GM12878 (cell line): ENCODE data around the gene RAP1A. TPM values are rescaled to one million over a fixed set of nuclear protein-coding genes. Genes with fewer than 3 reads are reported as not detected.

Source experiments
- CBX5 ChIP-seq: sonication (generic); IDR thresholded peaks from 2 replicates; pipeline ENCODE4 v1.6.1; 2016; ENCODE audit warnings: low read depth, moderate library complexity, mild to moderate bottlenecking, inconsistent platforms
- CHD4 ChIP-seq: fragments of 200-600 bp; sonication (generic); IDR thresholded peaks from 2 replicates; pipeline ENCODE4 v1.6.1; 2016; ENCODE audit warnings: mild to moderate bottlenecking
- DPF2 ChIP-seq: fragments of 450-650 bp; IDR thresholded peaks from 2 replicates; pipeline ENCODE4 v1.6.1; 2017; ENCODE audit warnings: mild to moderate bottlenecking
- ETV6 ChIP-seq, 2 experiments: fragments of 450-650 bp in 1 of 2; IDR thresholded peaks in 1 of 2; conservative IDR thresholded peaks in 1 of 2; 2 replicates each; pipeline ENCODE4 v1.6.1; 2014; ENCODE audit warnings: antibody characterized with exemption in 1 of 2, borderline replicate concordance in 1 of 2, low read depth in 1 of 2, mild to moderate bottlenecking in 1 of 2, moderate library complexity in 1 of 2
- GABPA ChIP-seq: IDR thresholded peaks from 2 replicates; pipeline ENCODE4 v1.6.1; 2014; ENCODE audit warnings: antibody characterized with exemption, low read depth, mild to moderate bottlenecking, inconsistent platforms
- IKZF1 ChIP-seq: fragments of 450-650 bp; conservative IDR thresholded peaks from 2 replicates; pipeline ENCODE4 v1.6.1; 2017; ENCODE audit warnings: antibody characterized with exemption, mild to moderate bottlenecking
- IKZF2 ChIP-seq, 2 experiments: fragments of 450-650 bp; IDR thresholded peaks; 2 replicates each; pipeline ENCODE4 v1.6.1; 2017; ENCODE audit warnings: mild to moderate bottlenecking in 2 of 2, moderate library complexity in 2 of 2
- KAT2A ChIP-seq: conservative IDR thresholded peaks from 2 replicates; pipeline ENCODE4 v1.6.1; 2011; ENCODE audit warnings: low read depth, low read length; ENCODE audit not compliant: control insufficient read depth
- NBN ChIP-seq: fragments of 450-650 bp; IDR thresholded peaks from 2 replicates; pipeline ENCODE4 v1.6.1; 2016
- PAX5 ChIP-seq: IDR thresholded peaks from 2 replicates; pipeline ENCODE4 v1.6.1; 2011; ENCODE audit warnings: low read depth, low read length, borderline replicate concordance
- PML ChIP-seq: IDR thresholded peaks from 2 replicates; pipeline ENCODE4 v1.6.1; 2012; ENCODE audit warnings: low read length, inconsistent platforms
- POLR2AphosphoS2 ChIP-seq: IDR thresholded peaks from 2 replicates; pipeline ENCODE4 v1.6.1; 2011; ENCODE audit warnings: low read depth, mild to moderate bottlenecking, low read length, improper control_type of control experiment, moderate library complexity
- RAD21 ChIP-seq: IDR thresholded peaks from 2 replicates; pipeline ENCODE4 v1.6.1; 2011; ENCODE audit warnings: mild to moderate bottlenecking, low read depth, low read length, moderate library complexity; ENCODE audit not compliant: insufficient read depth
- RCOR1 ChIP-seq: conservative IDR thresholded peaks from 2 replicates; pipeline ENCODE4 v1.6.1; 2012; ENCODE audit warnings: low read depth, low read length, improper control_type of control experiment
- SMARCA5 ChIP-seq: fragments of 450-650 bp; IDR thresholded peaks from 2 replicates; pipeline ENCODE4 v1.6.1; 2017; ENCODE audit warnings: mild to moderate bottlenecking
- STAT1 ChIP-seq: fragments of 450-650 bp; conservative IDR thresholded peaks from 2 replicates; pipeline ENCODE4 v1.6.1; 2014; ENCODE audit warnings: antibody characterized with exemption, mild to moderate bottlenecking
- STAT3 ChIP-seq: IDR thresholded peaks from 2 replicates; pipeline ENCODE4 v1.6.1; 2011; ENCODE audit warnings: low read depth, low read length, improper control_type of control experiment
- ZSCAN29 ChIP-seq: fragments of 450-650 bp; IDR thresholded peaks from 2 replicates; pipeline ENCODE4 v1.6.1; 2017; ENCODE audit warnings: mild to moderate bottlenecking, moderate library complexity
- ZZZ3 ChIP-seq: IDR thresholded peaks from 2 replicates; pipeline ENCODE4 v1.6.1; 2011; ENCODE audit warnings: low read depth; ENCODE audit not compliant: control insufficient read depth, insufficient read length
- polyA plus RNA-seq, 11 experiments: library from polyadenylated mRNA; depleted of rRNA in 4 of 11; unstranded in 6 of 11; stranded (reverse) in 5 of 11; fragments of >200 nt; fragmentation: Nextera tagmentation in 4 of 11; fragmentation: Illumina TruSeq in 1 of 11; extraction: Ambion mirVana in 4 of 11; extraction: Trizol in 1 of 11; gene quantifications; 1 replicate in 1 of 11; 2 replicates in 10 of 11; pipeline versions ENCODE4 v1.2.1 to v1.2.3, GENCODE V29; 2011 to 2016; ENCODE audit warnings: inconsistent platforms in 2 of 11, missing spikeins in 2 of 11, low read depth in 1 of 11
- total RNA-seq, 4 experiments: library from RNA; depleted of rRNA in 3 of 4; stranded (reverse); fragments of >200 nt in 3 of 4; fragmentation: Illumina TruSeq in 1 of 4; extraction: Trizol in 1 of 4; gene quantifications; 2 replicates each; pipeline versions ENCODE4 v1.2.1 to v1.2.3, GENCODE V29; 2013 to 2021
- TF ChIP-seq, protein P1 (sequence below): fragments of 450-650 bp; IDR thresholded peaks from 2 replicates; pipeline ENCODE4 v1.6.1; 2017; ENCODE audit warnings: low read depth, mild to moderate bottlenecking, moderate library complexity
- TF ChIP-seq, protein P2 (sequence below): fragments of 150-350 bp; IDR thresholded peaks from 2 replicates; pipeline ENCODE4 v1.6.1; 2014; ENCODE audit warnings: mild to moderate bottlenecking, low read depth, low read length
- TF ChIP-seq, protein P3 (sequence below): fragments of 450-650 bp; IDR thresholded peaks from 2 replicates; pipeline ENCODE4 v1.6.1; 2017; ENCODE audit warnings: antibody characterized with exemption, mild to moderate bottlenecking, moderate library complexity
- TF ChIP-seq, protein P4 (sequence below): IDR thresholded peaks from 2 replicates; pipeline ENCODE4 v1.6.1; 2012; ENCODE audit warnings: low read depth, low read length, improper control_type of control experiment
- TF ChIP-seq, protein P5 (sequence below): IDR thresholded peaks from 2 replicates; pipeline ENCODE4 v1.6.1; 2012; ENCODE audit warnings: low read depth, low read length, improper control_type of control experiment

Gene RAP1A
- total and polyA plus RNA-seq, 10 of the 15 experiments (the other 5 are each of a cell fraction or from before 2014, with no cell fraction given), result 38.4 to 213 (median 86.0) TPM

- TF ChIP-seq, protein P1, sequence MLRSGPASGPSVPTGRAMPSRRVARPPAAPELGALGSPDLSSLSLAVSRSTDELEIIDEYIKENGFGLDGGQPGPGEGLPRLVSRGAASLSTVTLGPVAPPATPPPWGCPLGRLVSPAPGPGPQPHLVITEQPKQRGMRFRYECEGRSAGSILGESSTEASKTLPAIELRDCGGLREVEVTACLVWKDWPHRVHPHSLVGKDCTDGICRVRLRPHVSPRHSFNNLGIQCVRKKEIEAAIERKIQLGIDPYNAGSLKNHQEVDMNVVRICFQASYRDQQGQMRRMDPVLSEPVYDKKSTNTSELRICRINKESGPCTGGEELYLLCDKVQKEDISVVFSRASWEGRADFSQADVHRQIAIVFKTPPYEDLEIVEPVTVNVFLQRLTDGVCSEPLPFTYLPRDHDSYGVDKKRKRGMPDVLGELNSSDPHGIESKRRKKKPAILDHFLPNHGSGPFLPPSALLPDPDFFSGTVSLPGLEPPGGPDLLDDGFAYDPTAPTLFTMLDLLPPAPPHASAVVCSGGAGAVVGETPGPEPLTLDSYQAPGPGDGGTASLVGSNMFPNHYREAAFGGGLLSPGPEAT, result peak; percentile 20; the same call in 1 of the 2 replicates
- TF ChIP-seq POLR2AphosphoS2, result no peak
- TF ChIP-seq ZSCAN29, result no peak
- TF ChIP-seq, protein P2, sequence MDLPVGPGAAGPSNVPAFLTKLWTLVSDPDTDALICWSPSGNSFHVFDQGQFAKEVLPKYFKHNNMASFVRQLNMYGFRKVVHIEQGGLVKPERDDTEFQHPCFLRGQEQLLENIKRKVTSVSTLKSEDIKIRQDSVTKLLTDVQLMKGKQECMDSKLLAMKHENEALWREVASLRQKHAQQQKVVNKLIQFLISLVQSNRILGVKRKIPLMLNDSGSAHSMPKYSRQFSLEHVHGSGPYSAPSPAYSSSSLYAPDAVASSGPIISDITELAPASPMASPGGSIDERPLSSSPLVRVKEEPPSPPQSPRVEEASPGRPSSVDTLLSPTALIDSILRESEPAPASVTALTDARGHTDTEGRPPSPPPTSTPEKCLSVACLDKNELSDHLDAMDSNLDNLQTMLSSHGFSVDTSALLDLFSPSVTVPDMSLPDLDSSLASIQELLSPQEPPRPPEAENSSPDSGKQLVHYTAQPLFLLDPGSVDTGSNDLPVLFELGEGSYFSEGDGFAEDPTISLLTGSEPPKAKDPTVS, result no peak
- no peak for TF ChIP-seq IKZF1
- TF ChIP-seq KAT2A, result no peak
- TF ChIP-seq, protein P3, sequence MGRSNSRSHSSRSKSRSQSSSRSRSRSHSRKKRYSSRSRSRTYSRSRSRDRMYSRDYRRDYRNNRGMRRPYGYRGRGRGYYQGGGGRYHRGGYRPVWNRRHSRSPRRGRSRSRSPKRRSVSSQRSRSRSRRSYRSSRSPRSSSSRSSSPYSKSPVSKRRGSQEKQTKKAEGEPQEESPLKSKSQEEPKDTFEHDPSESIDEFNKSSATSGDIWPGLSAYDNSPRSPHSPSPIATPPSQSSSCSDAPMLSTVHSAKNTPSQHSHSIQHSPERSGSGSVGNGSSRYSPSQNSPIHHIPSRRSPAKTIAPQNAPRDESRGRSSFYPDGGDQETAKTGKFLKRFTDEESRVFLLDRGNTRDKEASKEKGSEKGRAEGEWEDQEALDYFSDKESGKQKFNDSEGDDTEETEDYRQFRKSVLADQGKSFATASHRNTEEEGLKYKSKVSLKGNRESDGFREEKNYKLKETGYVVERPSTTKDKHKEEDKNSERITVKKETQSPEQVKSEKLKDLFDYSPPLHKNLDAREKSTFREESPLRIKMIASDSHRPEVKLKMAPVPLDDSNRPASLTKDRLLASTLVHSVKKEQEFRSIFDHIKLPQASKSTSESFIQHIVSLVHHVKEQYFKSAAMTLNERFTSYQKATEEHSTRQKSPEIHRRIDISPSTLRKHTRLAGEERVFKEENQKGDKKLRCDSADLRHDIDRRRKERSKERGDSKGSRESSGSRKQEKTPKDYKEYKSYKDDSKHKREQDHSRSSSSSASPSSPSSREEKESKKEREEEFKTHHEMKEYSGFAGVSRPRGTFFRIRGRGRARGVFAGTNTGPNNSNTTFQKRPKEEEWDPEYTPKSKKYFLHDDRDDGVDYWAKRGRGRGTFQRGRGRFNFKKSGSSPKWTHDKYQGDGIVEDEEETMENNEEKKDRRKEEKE, result no peak
- no peak for TF ChIP-seq SMARCA5
- no peak for TF ChIP-seq CBX5
- no peak for TF ChIP-seq STAT3
- TF ChIP-seq NBN, result peak; percentile 61; the same call in 1 of the 2 replicates
- TF ChIP-seq RAD21, result no peak
- TF ChIP-seq RCOR1, result no peak
- TF ChIP-seq DPF2, result no peak
- no peak for TF ChIP-seq CHD4
- TF ChIP-seq, protein P4, sequence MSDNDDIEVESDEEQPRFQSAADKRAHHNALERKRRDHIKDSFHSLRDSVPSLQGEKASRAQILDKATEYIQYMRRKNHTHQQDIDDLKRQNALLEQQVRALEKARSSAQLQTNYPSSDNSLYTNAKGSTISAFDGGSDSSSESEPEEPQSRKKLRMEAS, result no peak
- TF ChIP-seq IKZF2 (IDR thresholded peaks at IDR 0.05), result peak in 1 of 2 experiments; percentile 18; a peak in 1 of 4 replicates
- TF ChIP-seq GABPA, result no peak
- TF ChIP-seq PAX5, result no peak
- TF ChIP-seq, protein P5, sequence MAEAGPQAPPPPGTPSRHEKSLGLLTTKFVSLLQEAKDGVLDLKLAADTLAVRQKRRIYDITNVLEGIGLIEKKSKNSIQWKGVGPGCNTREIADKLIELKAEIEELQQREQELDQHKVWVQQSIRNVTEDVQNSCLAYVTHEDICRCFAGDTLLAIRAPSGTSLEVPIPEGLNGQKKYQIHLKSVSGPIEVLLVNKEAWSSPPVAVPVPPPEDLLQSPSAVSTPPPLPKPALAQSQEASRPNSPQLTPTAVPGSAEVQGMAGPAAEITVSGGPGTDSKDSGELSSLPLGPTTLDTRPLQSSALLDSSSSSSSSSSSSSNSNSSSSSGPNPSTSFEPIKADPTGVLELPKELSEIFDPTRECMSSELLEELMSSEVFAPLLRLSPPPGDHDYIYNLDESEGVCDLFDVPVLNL, result no peak
- no peak for TF ChIP-seq PML
- TF ChIP-seq ZZZ3, result no peak
- TF ChIP-seq ETV6 (conservative IDR thresholded peaks at IDR 0.05 in 1 of 2, IDR thresholded peaks at IDR 0.05 in 1 of 2; ENCODE audit: borderline replicate concordance in 1 of 2, low read depth in 1 of 2), result peak in 1 of 2 experiments; percentile 63; a peak in 2 of 4 replicates
- no peak for TF ChIP-seq STAT1
These were observed 25.3 kb upstream of the RAP1A start (continued) for GRCh38 chr1:111594306-111594693.
